Measurements from ENCODE around the gene APAF1. TPM values are rescaled to one million over a fixed set of nuclear protein-coding genes. Genes with fewer than 3 reads are reported as not detected.

Gene APAF1
- total and polyA plus RNA-seq, 10 of the 15 experiments (the other 5 are each of a cell fraction or from before 2014, with no cell fraction given), result 4.2 to 19.1 (median 14.2) TPM

DNA sequence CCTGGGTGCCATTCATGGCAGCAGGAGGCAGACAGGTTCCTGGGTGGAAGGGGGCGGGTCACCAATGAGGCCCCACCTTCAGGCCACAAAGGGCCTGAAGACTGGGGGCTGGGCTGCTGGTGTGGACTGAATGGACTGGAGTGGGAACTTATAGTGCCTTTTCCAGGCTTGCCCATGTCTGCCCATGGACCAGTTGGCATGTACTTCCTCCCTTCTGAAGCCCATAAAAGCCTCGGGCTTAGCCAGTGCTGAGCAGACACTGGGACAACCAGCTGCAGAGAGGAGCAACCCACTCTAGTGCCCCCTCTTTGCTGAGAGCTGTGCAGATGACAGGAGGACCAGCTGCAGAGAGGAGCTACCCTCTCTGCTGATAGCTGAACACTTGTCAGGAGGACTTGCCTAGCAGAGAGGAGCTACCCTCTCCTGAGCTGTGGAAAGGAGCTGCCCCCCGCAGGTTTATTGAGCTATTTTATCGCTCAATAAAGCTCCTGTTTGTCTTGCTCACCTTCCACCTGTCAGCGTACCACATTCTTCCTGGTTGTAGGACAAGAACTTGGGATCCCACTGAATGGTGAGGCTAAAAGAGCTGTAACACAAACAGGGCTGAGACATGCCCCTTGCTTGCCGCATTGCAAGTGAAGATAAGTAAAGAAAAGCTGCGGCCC, 34.0 kb downstream of the APAF1 start (continued):
- no peak for TF ChIP-seq TBL1XR1 (IDR thresholded peaks at IDR 0.05; ENCODE audit: low read depth, low read length)
- TF ChIP-seq SMC3 (IDR thresholded peaks at IDR 0.05; ENCODE audit: borderline replicate concordance, low read length), result no peak
- no peak for TF ChIP-seq MEF2B (IDR thresholded peaks at IDR 0.05; ENCODE audit: partially characterized antibody, poor library complexity, severe bottlenecking)

DNA sequence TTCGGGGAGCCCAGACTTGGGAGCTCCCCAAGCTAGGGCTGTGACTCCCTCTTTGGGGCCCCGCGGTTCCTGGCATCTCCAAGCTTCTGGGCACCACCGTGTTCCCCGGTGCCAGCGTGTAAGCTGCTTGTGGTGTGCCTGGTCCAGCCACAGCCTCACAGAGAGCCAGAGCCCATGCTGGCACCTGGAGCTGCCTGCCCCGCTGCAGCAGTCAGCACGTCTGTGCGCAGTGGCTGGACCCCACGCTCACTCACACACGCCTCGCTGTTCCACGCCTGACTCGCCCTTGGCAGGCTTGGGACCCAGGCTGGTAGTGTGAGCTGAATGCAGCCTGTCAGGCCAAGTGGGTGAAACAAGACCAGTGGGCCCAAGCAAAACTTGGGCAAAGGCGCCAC, 34.5 kb downstream of the APAF1 start:
- no peak overlapping the region for H2AFZ ChIP-seq (ENCODE audit: control insufficient read depth, low read depth, low read length)
- CTCF ChIA-PET, result interaction anchor here (0.6 to 2.2 kb wide), 3 partner anchors 9 to 274 kb away, joined by 3 to 8 read pairs (median 4); no protein-coding TSS in a partner anchor

More for the DNA sequence above, 34.5 kb downstream of the APAF1 start:
- ChIA-PET POLR2A (no interaction called here), SMC1A (ENCODE audit: uncharacterized antibody, unreplicated experiment) (interaction anchor here (0.9 kb wide), 1 partner anchor 113 kb away, joined by 3 read pairs; no protein-coding TSS in a partner anchor), RAD21 (ENCODE audit: unreplicated experiment) (interaction anchor here (0.9 kb wide), 1 partner anchor 113 kb away, joined by 4 read pairs; no protein-coding TSS in a partner anchor)
- Histone ChIP-seq H3K4me3 (no peak overlapping the region), H3K9ac (ENCODE audit: control insufficient read depth, insufficient read depth, low read length) (no peak overlapping the region), H4K20me1 (ENCODE audit: control insufficient read depth, insufficient read depth) (no peaks in the 10 kb centered on the region), H3K9me3 (replicated peaks; ENCODE audit: control insufficient read depth, insufficient read depth, low read length) (no peaks in the 10 kb centered on the region), H3K27ac (ENCODE audit: control insufficient read depth, insufficient read depth) (no peak overlapping the region), H3K36me3 (ENCODE audit: control insufficient read depth in 2 of 2, insufficient read depth in 2 of 2, low read length in 1 of 2) (peaks cover 8 to 23% of the 10 kb centered on the region in 2 experiments), H3K4me1 (ENCODE audit: control insufficient read depth, insufficient read depth, low read length) (no peaks in the 10 kb centered on the region), H3K79me2 (ENCODE audit: control insufficient read depth, insufficient read depth, low read length) (no peaks in the 10 kb centered on the region), H3K27me3 (replicated peaks in 1 of 2; ENCODE audit: control insufficient read depth in 2 of 2, insufficient read depth in 2 of 2, low read length in 1 of 2) (no peaks in the 10 kb centered on the region), H3K4me2 (ENCODE audit: control insufficient read depth, insufficient read depth) (no peak overlapping the region)
- no peak for DNase-seq (ENCODE audit: low read depth, low spot score)
- in situ Hi-C loops (cut with MboI), result no loop called here
- TF ChIP-seq, protein P1, sequence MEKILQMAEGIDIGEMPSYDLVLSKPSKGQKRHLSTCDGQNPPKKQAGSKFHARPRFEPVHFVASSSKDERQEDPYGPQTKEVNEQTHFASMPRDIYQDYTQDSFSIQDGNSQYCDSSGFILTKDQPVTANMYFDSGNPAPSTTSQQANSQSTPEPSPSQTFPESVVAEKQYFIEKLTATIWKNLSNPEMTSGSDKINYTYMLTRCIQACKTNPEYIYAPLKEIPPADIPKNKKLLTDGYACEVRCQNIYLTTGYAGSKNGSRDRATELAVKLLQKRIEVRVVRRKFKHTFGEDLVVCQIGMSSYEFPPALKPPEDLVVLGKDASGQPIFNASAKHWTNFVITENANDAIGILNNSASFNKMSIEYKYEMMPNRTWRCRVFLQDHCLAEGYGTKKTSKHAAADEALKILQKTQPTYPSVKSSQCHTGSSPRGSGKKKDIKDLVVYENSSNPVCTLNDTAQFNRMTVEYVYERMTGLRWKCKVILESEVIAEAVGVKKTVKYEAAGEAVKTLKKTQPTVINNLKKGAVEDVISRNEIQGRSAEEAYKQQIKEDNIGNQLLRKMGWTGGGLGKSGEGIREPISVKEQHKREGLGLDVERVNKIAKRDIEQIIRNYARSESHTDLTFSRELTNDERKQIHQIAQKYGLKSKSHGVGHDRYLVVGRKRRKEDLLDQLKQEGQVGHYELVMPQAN (conservative IDR thresholded peaks at IDR 0.05), result no peak
- TF ChIP-seq, protein P2, sequence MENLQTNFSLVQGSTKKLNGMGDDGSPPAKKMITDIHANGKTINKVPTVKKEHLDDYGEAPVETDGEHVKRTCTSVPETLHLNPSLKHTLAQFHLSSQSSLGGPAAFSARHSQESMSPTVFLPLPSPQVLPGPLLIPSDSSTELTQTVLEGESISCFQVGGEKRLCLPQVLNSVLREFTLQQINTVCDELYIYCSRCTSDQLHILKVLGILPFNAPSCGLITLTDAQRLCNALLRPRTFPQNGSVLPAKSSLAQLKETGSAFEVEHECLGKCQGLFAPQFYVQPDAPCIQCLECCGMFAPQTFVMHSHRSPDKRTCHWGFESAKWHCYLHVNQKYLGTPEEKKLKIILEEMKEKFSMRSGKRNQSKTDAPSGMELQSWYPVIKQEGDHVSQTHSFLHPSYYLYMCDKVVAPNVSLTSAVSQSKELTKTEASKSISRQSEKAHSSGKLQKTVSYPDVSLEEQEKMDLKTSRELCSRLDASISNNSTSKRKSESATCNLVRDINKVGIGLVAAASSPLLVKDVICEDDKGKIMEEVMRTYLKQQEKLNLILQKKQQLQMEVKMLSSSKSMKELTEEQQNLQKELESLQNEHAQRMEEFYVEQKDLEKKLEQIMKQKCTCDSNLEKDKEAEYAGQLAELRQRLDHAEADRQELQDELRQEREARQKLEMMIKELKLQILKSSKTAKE (IDR thresholded peaks at IDR 0.05; ENCODE audit: low read depth, poor library complexity, severe bottlenecking), result no peak
- TF ChIP-seq NR2C1 (IDR thresholded peaks at IDR 0.05) (no peak), YY1 (IDR thresholded peaks at IDR 0.05; ENCODE audit: low read depth, low read length) (no peak), SPI1 (IDR thresholded peaks at IDR 0.05; ENCODE audit: borderline replicate concordance, insufficient read depth, low read depth, low read length) (no peak), RAD21 (IDR thresholded peaks at IDR 0.05; ENCODE audit: insufficient read depth, low read depth, low read length) (no peak), MYC (IDR thresholded peaks at IDR 0.05; ENCODE audit: insufficient read depth, insufficient read length, insufficient replicate concordance, low read length, severe bottlenecking) (no peak), GABPA (IDR thresholded peaks at IDR 0.05; ENCODE audit: low read depth) (no peak), CHD2 (IDR thresholded peaks at IDR 0.05; ENCODE audit: borderline replicate concordance, low read depth, low read length) (no peak)
- TF ChIP-seq, protein P3, sequence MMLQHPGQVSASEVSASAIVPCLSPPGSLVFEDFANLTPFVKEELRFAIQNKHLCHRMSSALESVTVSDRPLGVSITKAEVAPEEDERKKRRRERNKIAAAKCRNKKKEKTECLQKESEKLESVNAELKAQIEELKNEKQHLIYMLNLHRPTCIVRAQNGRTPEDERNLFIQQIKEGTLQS (IDR thresholded peaks at IDR 0.05; ENCODE audit: borderline replicate concordance, extremely low read depth, low read depth, low read length), result no peak
- TF ChIP-seq, protein P4, sequence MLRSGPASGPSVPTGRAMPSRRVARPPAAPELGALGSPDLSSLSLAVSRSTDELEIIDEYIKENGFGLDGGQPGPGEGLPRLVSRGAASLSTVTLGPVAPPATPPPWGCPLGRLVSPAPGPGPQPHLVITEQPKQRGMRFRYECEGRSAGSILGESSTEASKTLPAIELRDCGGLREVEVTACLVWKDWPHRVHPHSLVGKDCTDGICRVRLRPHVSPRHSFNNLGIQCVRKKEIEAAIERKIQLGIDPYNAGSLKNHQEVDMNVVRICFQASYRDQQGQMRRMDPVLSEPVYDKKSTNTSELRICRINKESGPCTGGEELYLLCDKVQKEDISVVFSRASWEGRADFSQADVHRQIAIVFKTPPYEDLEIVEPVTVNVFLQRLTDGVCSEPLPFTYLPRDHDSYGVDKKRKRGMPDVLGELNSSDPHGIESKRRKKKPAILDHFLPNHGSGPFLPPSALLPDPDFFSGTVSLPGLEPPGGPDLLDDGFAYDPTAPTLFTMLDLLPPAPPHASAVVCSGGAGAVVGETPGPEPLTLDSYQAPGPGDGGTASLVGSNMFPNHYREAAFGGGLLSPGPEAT (IDR thresholded peaks at IDR 0.05; ENCODE audit: low read depth), result no peak
- WGBS (ENCODE audit: insufficient coverage, insufficient replicate concordance, low lambda C conversion rate, missing lambda C conversion rate), result 94% methylated on average over 14 of the region's 15 CpGs
- intact Hi-C loops (cut with micrococcal nuclease; ENCODE audit: unreplicated experiment), result no loop called here
- no peak for FAIRE-seq
- BruUV-seq (replicated peaks), result no TSS peak
- ATAC-seq, result no peak
